WTC11 (cell line): ENCODE results near the gene CENPA.

ENCODE experiments used
- KAT7 ChIP-seq: sonication (generic); formaldehyde crosslinking; IDR thresholded peaks from 2 replicates; pipeline ENCODE4 v1.8.1; 2023; ENCODE audit warnings: missing genetic modification reagents, mild to moderate bottlenecking, borderline replicate concordance
- NFYB ChIP-seq: sonication (generic); formaldehyde crosslinking; conservative IDR thresholded peaks from 2 replicates; pipeline ENCODE4 v1.8.0; 2022; ENCODE audit warnings: low read depth, missing genetic modification reagents
- NR2C2 ChIP-seq: sonication (generic); formaldehyde crosslinking; IDR thresholded peaks from 2 replicates; pipeline ENCODE4 v1.8.0; 2022; ENCODE audit warnings: mild to moderate bottlenecking, missing genetic modification reagents
- RELA ChIP-seq: sonication (generic); formaldehyde crosslinking; IDR thresholded peaks from 2 replicates; pipeline ENCODE4 v1.8.1; 2022; ENCODE audit warnings: missing genetic modification reagents, mild to moderate bottlenecking, borderline replicate concordance
- TCF7 ChIP-seq: sonication (generic); formaldehyde crosslinking; IDR thresholded peaks from 2 replicates; pipeline ENCODE4 v1.8.0; 2022; ENCODE audit warnings: mild to moderate bottlenecking, low read depth, missing genetic modification reagents, moderate library complexity
- ZBTB21 ChIP-seq: sonication (generic); formaldehyde crosslinking; IDR thresholded peaks from 2 replicates; pipeline ENCODE4 v1.8.1; 2023; ENCODE audit warnings: mild to moderate bottlenecking, missing genetic modification reagents, borderline replicate concordance
- TF ChIP-seq, protein P1 (sequence below): sonication (generic); formaldehyde crosslinking; IDR thresholded peaks from 2 replicates; pipeline ENCODE4 v1.8.1; 2023; ENCODE audit warnings: mild to moderate bottlenecking, moderate library complexity, missing genetic modification reagents
- TF ChIP-seq, protein P2 (sequence below): sonication (generic); formaldehyde crosslinking; IDR thresholded peaks from 2 replicates; pipeline ENCODE4 v1.8.0; 2022; ENCODE audit warnings: mild to moderate bottlenecking, missing genetic modification reagents
- TF ChIP-seq, protein P3 (sequence below): fragments of 200-600 bp; IDR thresholded peaks from 2 replicates; pipeline ENCODE4 v1.8.0; 2022; ENCODE audit warnings: antibody characterized with exemption
- TF ChIP-seq, protein P4 (sequence below): sonication (generic); formaldehyde crosslinking; IDR thresholded peaks from 2 replicates; pipeline ENCODE4 v1.8.1; 2023; ENCODE audit warnings: mild to moderate bottlenecking, missing genetic modification reagents, moderate library complexity

DNA sequence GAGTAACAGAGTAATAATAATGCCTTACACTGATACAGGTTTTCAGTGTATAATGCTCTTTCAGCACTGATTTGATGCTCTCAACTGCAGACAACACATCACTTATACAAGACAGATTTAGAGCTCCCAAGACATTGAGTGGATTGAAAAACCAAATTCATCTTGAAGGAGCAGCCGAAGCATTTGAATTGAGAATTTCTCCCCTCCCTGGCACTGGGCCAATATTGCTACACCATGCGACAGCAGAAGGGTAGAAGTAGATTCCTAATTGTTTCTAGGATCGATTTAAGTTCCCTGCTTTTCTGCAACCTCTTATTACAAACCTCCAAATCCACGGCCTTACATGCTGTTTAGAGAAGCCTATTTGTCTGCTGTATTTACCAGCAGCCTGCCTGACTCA is 15.5 kb downstream of the CENPA start:
- TF ChIP-seq, protein P1, sequence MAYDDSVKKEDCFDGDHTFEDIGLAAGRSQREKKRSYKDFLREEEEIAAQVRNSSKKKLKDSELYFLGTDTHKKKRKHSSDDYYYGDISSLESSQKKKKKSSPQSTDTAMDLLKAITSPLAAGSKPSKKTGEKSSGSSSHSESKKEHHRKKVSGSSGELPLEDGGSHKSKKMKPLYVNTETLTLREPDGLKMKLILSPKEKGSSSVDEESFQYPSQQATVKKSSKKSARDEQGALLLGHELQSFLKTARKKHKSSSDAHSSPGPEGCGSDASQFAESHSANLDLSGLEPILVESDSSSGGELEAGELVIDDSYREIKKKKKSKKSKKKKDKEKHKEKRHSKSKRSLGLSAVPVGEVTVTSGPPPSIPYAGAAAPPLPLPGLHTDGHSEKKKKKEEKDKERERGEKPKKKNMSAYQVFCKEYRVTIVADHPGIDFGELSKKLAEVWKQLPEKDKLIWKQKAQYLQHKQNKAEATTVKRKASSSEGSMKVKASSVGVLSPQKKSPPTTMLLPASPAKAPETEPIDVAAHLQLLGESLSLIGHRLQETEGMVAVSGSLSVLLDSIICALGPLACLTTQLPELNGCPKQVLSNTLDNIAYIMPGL = no peak
- TF ChIP-seq, protein P2, sequence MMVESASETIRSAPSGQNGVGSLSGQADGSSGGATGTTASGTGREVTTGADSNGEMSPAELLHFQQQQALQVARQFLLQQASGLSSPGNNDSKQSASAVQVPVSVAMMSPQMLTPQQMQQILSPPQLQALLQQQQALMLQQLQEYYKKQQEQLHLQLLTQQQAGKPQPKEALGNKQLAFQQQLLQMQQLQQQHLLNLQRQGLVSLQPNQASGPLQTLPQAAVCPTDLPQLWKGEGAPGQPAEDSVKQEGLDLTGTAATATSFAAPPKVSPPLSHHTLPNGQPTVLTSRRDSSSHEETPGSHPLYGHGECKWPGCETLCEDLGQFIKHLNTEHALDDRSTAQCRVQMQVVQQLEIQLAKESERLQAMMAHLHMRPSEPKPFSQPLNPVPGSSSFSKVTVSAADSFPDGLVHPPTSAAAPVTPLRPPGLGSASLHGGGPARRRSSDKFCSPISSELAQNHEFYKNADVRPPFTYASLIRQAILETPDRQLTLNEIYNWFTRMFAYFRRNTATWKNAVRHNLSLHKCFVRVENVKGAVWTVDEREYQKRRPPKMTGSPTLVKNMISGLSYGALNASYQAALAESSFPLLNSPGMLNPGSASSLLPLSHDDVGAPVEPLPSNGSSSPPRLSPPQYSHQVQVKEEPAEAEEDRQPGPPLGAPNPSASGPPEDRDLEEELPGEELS (CRISPR knock-in tag) = no peak
- TF ChIP-seq, protein P3, sequence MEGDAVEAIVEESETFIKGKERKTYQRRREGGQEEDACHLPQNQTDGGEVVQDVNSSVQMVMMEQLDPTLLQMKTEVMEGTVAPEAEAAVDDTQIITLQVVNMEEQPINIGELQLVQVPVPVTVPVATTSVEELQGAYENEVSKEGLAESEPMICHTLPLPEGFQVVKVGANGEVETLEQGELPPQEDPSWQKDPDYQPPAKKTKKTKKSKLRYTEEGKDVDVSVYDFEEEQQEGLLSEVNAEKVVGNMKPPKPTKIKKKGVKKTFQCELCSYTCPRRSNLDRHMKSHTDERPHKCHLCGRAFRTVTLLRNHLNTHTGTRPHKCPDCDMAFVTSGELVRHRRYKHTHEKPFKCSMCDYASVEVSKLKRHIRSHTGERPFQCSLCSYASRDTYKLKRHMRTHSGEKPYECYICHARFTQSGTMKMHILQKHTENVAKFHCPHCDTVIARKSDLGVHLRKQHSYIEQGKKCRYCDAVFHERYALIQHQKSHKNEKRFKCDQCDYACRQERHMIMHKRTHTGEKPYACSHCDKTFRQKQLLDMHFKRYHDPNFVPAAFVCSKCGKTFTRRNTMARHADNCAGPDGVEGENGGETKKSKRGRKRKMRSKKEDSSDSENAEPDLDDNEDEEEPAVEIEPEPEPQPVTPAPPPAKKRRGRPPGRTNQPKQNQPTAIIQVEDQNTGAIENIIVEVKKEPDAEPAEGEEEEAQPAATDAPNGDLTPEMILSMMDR = no peak
- TF ChIP-seq, protein P4, sequence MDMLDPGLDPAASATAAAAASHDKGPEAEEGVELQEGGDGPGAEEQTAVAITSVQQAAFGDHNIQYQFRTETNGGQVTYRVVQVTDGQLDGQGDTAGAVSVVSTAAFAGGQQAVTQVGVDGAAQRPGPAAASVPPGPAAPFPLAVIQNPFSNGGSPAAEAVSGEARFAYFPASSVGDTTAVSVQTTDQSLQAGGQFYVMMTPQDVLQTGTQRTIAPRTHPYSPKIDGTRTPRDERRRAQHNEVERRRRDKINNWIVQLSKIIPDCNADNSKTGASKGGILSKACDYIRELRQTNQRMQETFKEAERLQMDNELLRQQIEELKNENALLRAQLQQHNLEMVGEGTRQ (CRISPR knock-in tag) = no peak
- TF ChIP-seq NFYB (CRISPR knock-in tag) (no peak), KAT7 (no peak), RELA (no peak), NR2C2 (no peak), ZBTB21 (no peak), TCF7 (CRISPR knock-in tag) (no peak)
